IMR-90 (cell line): ENCODE results near the gene ABLIM3. TPM values are rescaled to one million over a fixed set of nuclear protein-coding genes. Genes with fewer than 3 reads are reported as not detected.

ENCODE experiments used
- ATAC-seq: fragments of 200-7000 bp; cut with Tn5 transposase; 2 replicates; pipeline ENCODE4 v1.9.1; 2020; ENCODE audit warnings: low read depth, mild to moderate bottlenecking, moderate library complexity
- BruUV-seq: library from RNA; stranded (reverse); fragments of 400-500 nt; replicated peaks from 2 replicates; lab custom pipeline; 2021; lab: Mats Ljungman, UMichigan
- CTCF ChIA-PET: fragments of 300-600 bp; formaldehyde crosslinking; extraction: SDS; loops from one replicate; lab custom pipeline; 2021; ENCODE audit warnings: antibody characterized with exemption; lab: Yijun Ruan, JAX
- POLR2A ChIA-PET: fragments of 300-600 bp; sonication (Branson Sonifier 250); formaldehyde crosslinking; loops from one replicate; lab custom pipeline; 2022; ENCODE audit warnings: antibody characterized with exemption; ENCODE audit not compliant: unreplicated experiment; lab: Charles Lee
- DNase-seq: peaks from one replicate; pipeline ENCODE4 v3.0.0; 2013
- H2AFZ ChIP-seq: replicated peaks from 2 replicates; pipeline ENCODE3; 2013; ENCODE audit warnings: low read length, mild to moderate bottlenecking; ENCODE audit not compliant: poor library complexity
- H2AK5ac ChIP-seq: 2 replicates; pipeline ENCODE4 v1.6.1; 2013; ENCODE audit warnings: low read depth, low read length, inconsistent platforms
- H2AK9ac ChIP-seq: replicated peaks from 2 replicates; pipeline ENCODE3; 2013; ENCODE audit warnings: mild to moderate bottlenecking, low read depth, low read length, moderate library complexity; ENCODE audit not compliant: poor library complexity
- H2BK120ac ChIP-seq: 2 replicates; pipeline ENCODE4 v1.6.1; 2013; ENCODE audit warnings: low read depth, low read length, inconsistent platforms
- H2BK15ac ChIP-seq: 3 replicates; pipeline ENCODE4 v1.6.1; 2013; ENCODE audit warnings: low read depth, low read length, inconsistent platforms
- H2BK20ac ChIP-seq: 2 replicates; pipeline ENCODE4 v1.6.1; 2013; ENCODE audit warnings: low read depth, mild to moderate bottlenecking, inconsistent platforms, low read length, moderate library complexity
- H2BK5ac ChIP-seq: 2 replicates; pipeline ENCODE4 v1.6.1; 2013; ENCODE audit warnings: mild to moderate bottlenecking, low read depth, low read length, inconsistent platforms; ENCODE audit not compliant: poor library complexity, severe bottlenecking
- H3K14ac ChIP-seq: replicated peaks from 2 replicates; pipeline ENCODE4 v1.6.1; 2013; ENCODE audit warnings: low read depth, low read length, inconsistent platforms
- H3K18ac ChIP-seq: 2 replicates; pipeline ENCODE4 v1.6.1; 2013; ENCODE audit warnings: low read depth, low read length, control low read depth
- H3K23ac ChIP-seq: 2 replicates; pipeline ENCODE4 v1.6.1; 2013; ENCODE audit warnings: low read depth, low read length, inconsistent platforms
- H3K27ac ChIP-seq: 2 replicates; pipeline ENCODE4 v1.5.1; 2013; ENCODE audit warnings: mild to moderate bottlenecking, control low read depth, low read length; ENCODE audit not compliant: insufficient read depth
- H3K27me3 ChIP-seq: 2 replicates; pipeline ENCODE4 v1.6.1; 2013; ENCODE audit warnings: low read length; ENCODE audit not compliant: control insufficient read depth, insufficient read depth
- H3K36me3 ChIP-seq: 2 replicates; pipeline ENCODE4 v1.6.1; 2013; ENCODE audit warnings: low read length, mixed read lengths; ENCODE audit not compliant: control insufficient read depth, insufficient read depth
- H3K4ac ChIP-seq: 2 replicates; pipeline ENCODE4 v1.6.1; 2013; ENCODE audit warnings: low read depth, low read length, inconsistent platforms
- H3K4me1 ChIP-seq: 2 replicates; pipeline ENCODE4 v1.6.1; 2013; ENCODE audit warnings: low read length, mixed read lengths; ENCODE audit not compliant: control insufficient read depth, insufficient read depth
- H3K4me2 ChIP-seq: 2 replicates; pipeline ENCODE4 v1.6.1; 2013; ENCODE audit warnings: low read depth, mild to moderate bottlenecking, control low read depth, low read length, moderate library complexity
- H3K4me3 ChIP-seq: 2 replicates; pipeline ENCODE4 v1.5.1; 2013; ENCODE audit warnings: low read depth, mild to moderate bottlenecking, control low read depth, low read length, moderate library complexity; ENCODE audit not compliant: insufficient read depth
- H3K56ac ChIP-seq: 2 replicates; pipeline ENCODE4 v1.6.1; 2013; ENCODE audit warnings: low read length, inconsistent platforms; ENCODE audit not compliant: insufficient read depth; ENCODE audit errors: extremely low read depth
- H3K79me1 ChIP-seq, 2 experiments: 2 replicates each; pipeline ENCODE4 v1.6.1; 2013; ENCODE audit warnings: low read length in 2 of 2, inconsistent platforms in 1 of 2, low read depth in 1 of 2
- H3K9ac ChIP-seq: 2 replicates; pipeline ENCODE4 v1.6.1; 2013; ENCODE audit warnings: low read depth, low read length, control low read depth
- H3K9me1 ChIP-seq: 2 replicates; pipeline ENCODE4 v1.6.1; 2013; ENCODE audit warnings: low read length, inconsistent platforms; ENCODE audit not compliant: insufficient read depth
- H3K9me3 ChIP-seq: 2 replicates; pipeline ENCODE4 v1.6.1; 2013; ENCODE audit warnings: low read length; ENCODE audit not compliant: control insufficient read depth, insufficient read depth
- H4K20me1 ChIP-seq: 2 replicates; pipeline ENCODE4 v1.6.1; 2013; ENCODE audit warnings: low read length, inconsistent platforms; ENCODE audit not compliant: insufficient read depth
- H4K5ac ChIP-seq: 2 replicates; pipeline ENCODE4 v1.6.1; 2013; ENCODE audit warnings: mild to moderate bottlenecking, low read depth, low read length, control low read depth
- H4K8ac ChIP-seq, 2 experiments: 2 replicates each; pipeline ENCODE4 v1.6.1; 2013; ENCODE audit warnings: low read depth in 2 of 2, low read length in 2 of 2, control low read depth in 1 of 2, inconsistent platforms in 1 of 2
- H4K91ac ChIP-seq: 2 replicates; pipeline ENCODE4 v1.6.1; 2013; ENCODE audit warnings: low read depth, low read length, inconsistent platforms; ENCODE audit not compliant: insufficient read depth
- CTCF ChIP-seq: conservative IDR thresholded peaks from 2 replicates; pipeline ENCODE4 v1.5.1; 2012; ENCODE audit warnings: mild to moderate bottlenecking, low read depth, low read length, improper control_type of control experiment
- ELK1 ChIP-seq: fragments of 150-350 bp; IDR thresholded peaks from 2 replicates; pipeline ENCODE4 v1.6.1; 2016; ENCODE audit warnings: low read depth, mild to moderate bottlenecking, low read length, moderate library complexity, borderline replicate concordance
- FOS ChIP-seq: fragments of 150-350 bp; IDR thresholded peaks from 2 replicates; pipeline ENCODE4 v1.6.1; 2016; ENCODE audit warnings: low read depth, low read length
- MAFK ChIP-seq: IDR thresholded peaks from 2 replicates; pipeline ENCODE4 v1.6.1; 2012; ENCODE audit warnings: low read depth, low read length, improper control_type of control experiment
- NFE2L2 ChIP-seq: fragments of 150-350 bp; IDR thresholded peaks from 2 replicates; pipeline ENCODE4 v1.6.1; 2016; ENCODE audit warnings: low read depth, mild to moderate bottlenecking, low read length
- POLR2A ChIP-seq: IDR thresholded peaks from 2 replicates; pipeline ENCODE4 v1.6.1; 2012; ENCODE audit warnings: mild to moderate bottlenecking, low read depth, low read length
- RAD21 ChIP-seq: IDR thresholded peaks from 2 replicates; pipeline ENCODE4 v1.6.1; 2012; ENCODE audit warnings: low read length, improper control_type of control experiment
- RCOR1 ChIP-seq: IDR thresholded peaks from 2 replicates; pipeline ENCODE4 v1.6.1; 2012; ENCODE audit warnings: mild to moderate bottlenecking, low read length, improper control_type of control experiment; ENCODE audit not compliant: insufficient replicate concordance
- RFX5 ChIP-seq: IDR thresholded peaks from 2 replicates; pipeline ENCODE4 v1.8.0; 2012; ENCODE audit warnings: low read depth, mild to moderate bottlenecking, low read length, moderate library complexity
- WGBS, 2 experiments: methylation state at CpG; one replicate each; pipeline versions ENCODE4 v1.1.5 to v1.1.7; 2013; ENCODE audit warnings: missing lambda C conversion rate in 2 of 2; ENCODE audit not compliant: insufficient read length in 1 of 2; ENCODE audit errors: extremely low coverage in 2 of 2; 5-methylcytosine and 5-hydroxymethylcytosine counted together
- dilution Hi-C: fragments of 300-500 bp; cut with HindIII; formaldehyde crosslinking; loops from one replicate; pipeline ENCODE4 v1.14.3; 2018; ENCODE audit warnings: low sequenced_read_pairs; ENCODE audit not compliant: unreplicated experiment
- in situ Hi-C: fragments of 300-500 bp; cut with MboI; formaldehyde crosslinking; loops from 3 replicates; pipeline ENCODE4 v1.14.3; 2019; ENCODE audit warnings: low sequenced_read_pairs, inconsistent platforms, mixed read lengths
- intact Hi-C: fragments of 100-400 bp; cut with micrococcal nuclease; formaldehyde crosslinking; loops from 2 replicates; pipeline ENCODE4 v1.10.0; 2022
- polyA plus RNA-seq, 3 experiments: library from polyadenylated mRNA; depleted of rRNA; stranded (reverse); fragments of >200 nt; gene quantifications; 2 replicates each; pipeline ENCODE4 v1.2.3, GENCODE V29; 2012; ENCODE audit warnings: low replicate concordance in 1 of 3
- total RNA-seq: library from RNA; depleted of rRNA; stranded (reverse); fragments of >200 nt; gene quantifications from 2 replicates; pipeline ENCODE4 v1.2.3, GENCODE V29; 2012

Gene ABLIM3
- total and polyA plus RNA-seq, 2 of the 4 experiments (the other 2 are of a cell fraction), result 33.3 to 69.9 TPM

- CTCF ChIA-PET, result no interaction called here
- H4K91ac ChIP-seq, result no peak overlapping the region
- no TSS peak for BruUV-seq
- H3K27ac ChIP-seq, result no peak overlapping the region
- no peak overlapping the region for H3K18ac ChIP-seq
- H2BK15ac ChIP-seq, result no peak overlapping the region
- TF ChIP-seq POLR2A, result no peak
- no peak for TF ChIP-seq CTCF
- no peak for TF ChIP-seq RFX5
- no peak for TF ChIP-seq FOS
- no peak for TF ChIP-seq RAD21
- TF ChIP-seq RCOR1, result no peak
- TF ChIP-seq MAFK, result no peak
- TF ChIP-seq NFE2L2, result no peak
- TF ChIP-seq ELK1, result no peak
- dilution Hi-C loops (no loop called here), intact Hi-C loops (no loop called here), in situ Hi-C loops (no loop called here)
- H4K5ac ChIP-seq, result no peak overlapping the region
- no peak overlapping the region for H4K8ac ChIP-seq
- no CpG with 5 or more reads among the region's 1 CpG for WGBS, 2 experiments
- no peak overlapping the region for H3K14ac ChIP-seq
- DNase-seq, result no peak
- H3K9me3 ChIP-seq, result no peaks in the 10 kb centered on the region
- no peak overlapping the region for H3K4me3 ChIP-seq
- no peak overlapping the region for H3K4ac ChIP-seq
- H2BK5ac ChIP-seq, result no peak overlapping the region
- H2AK5ac ChIP-seq, result no peak overlapping the region
- H3K9ac ChIP-seq, result no peak overlapping the region
- peaks cover 11% of the 10 kb centered on the region for H3K4me1 ChIP-seq
- no peak for ATAC-seq
- H3K27me3 ChIP-seq, result no peaks in the 10 kb centered on the region
- H2BK20ac ChIP-seq, result no peak overlapping the region
- H4K20me1 ChIP-seq, result no peaks in the 10 kb centered on the region
- no peak overlapping the region for H3K4me2 ChIP-seq
- H2AK9ac ChIP-seq, result no peak overlapping the region
- no peak overlapping the region for H3K56ac ChIP-seq
- POLR2A ChIA-PET, result no interaction called here
- peaks cover 12% of the 10 kb centered on the region for H3K36me3 ChIP-seq
- H3K23ac ChIP-seq, result no peak overlapping the region
- peaks cover 37 to 73% of the 10 kb centered on the region in 2 experiments for H3K79me1 ChIP-seq
- no peak overlapping the region for H2AFZ ChIP-seq
- peaks cover 14% of the 10 kb centered on the region for H3K9me1 ChIP-seq
- no peak overlapping the region for H2BK120ac ChIP-seq
Measured at GRCh38 chr5:149182241-149182640, 40.9 kb downstream of the ABLIM3 start.
